K562 (cell line): ENCODE data around the gene MED15. TPM values are rescaled to one million over a fixed set of nuclear protein-coding genes. Genes with fewer than 3 reads are reported as not detected.

Experiments used
- ADNP ChIP-seq: fragments of 200-800 bp; sonication (Bioruptor generic); IDR thresholded peaks from 2 replicates; pipeline ENCODE4 v1.6.1; 2016; ENCODE audit warnings: missing genetic modification characterization, missing compliant biosample characterization
- BCOR ChIP-seq: fragments of 450-650 bp; IDR thresholded peaks from 2 replicates; pipeline ENCODE4 v1.6.1; 2016
- C11orf30 ChIP-seq: fragments of 450-650 bp; IDR thresholded peaks from 2 replicates; pipeline ENCODE4 v1.6.1; 2016; ENCODE audit warnings: low read depth, mild to moderate bottlenecking
- MED1 ChIP-seq: sonication (generic); formaldehyde crosslinking; IDR thresholded peaks from 2 replicates; pipeline ENCODE4 v1.8.1; 2023; ENCODE audit warnings: missing genetic modification reagents, borderline replicate concordance
- NR2C1 ChIP-seq, 2 experiments: fragments of 450-650 bp; IDR thresholded peaks; 2 replicates each; pipeline ENCODE4 v1.6.1; 2017; ENCODE audit warnings: mild to moderate bottlenecking in 2 of 2, antibody characterized with exemption in 1 of 2, inconsistent platforms in 1 of 2, missing compliant biosample characterization in 1 of 2, missing genetic modification characterization in 1 of 2
- SAFB ChIP-seq: fragments of 200-400 bp; formaldehyde crosslinking; IDR thresholded peaks from 2 replicates; pipeline ENCODE4 v1.6.1; 2017; ENCODE audit warnings: low read depth, low read length, borderline replicate concordance
- SNIP1 ChIP-seq: fragments of 450-650 bp; IDR thresholded peaks from 2 replicates; pipeline ENCODE4 v1.7.1; 2017; ENCODE audit warnings: low read depth, mild to moderate bottlenecking
- TCF3 ChIP-seq: sonication (generic); formaldehyde crosslinking; IDR thresholded peaks from 2 replicates; pipeline ENCODE4 v1.4.0; 2020; ENCODE audit warnings: mild to moderate bottlenecking, missing genetic modification reagents
- YY1 ChIP-seq, 3 experiments: IDR thresholded peaks; 2 replicates each; pipeline ENCODE4 v1.6.1; 2011; ENCODE audit warnings: low read length in 2 of 3, mild to moderate bottlenecking in 2 of 3, moderate library complexity in 2 of 3, borderline replicate concordance in 1 of 3, control low read depth in 1 of 3, low read depth in 1 of 3; ENCODE audit not compliant: insufficient read depth in 3 of 3, insufficient replicate concordance in 2 of 3, control insufficient read depth in 1 of 3, insufficient read length in 1 of 3; ENCODE audit errors: extremely low read depth in 1 of 3
- ZNF232 ChIP-seq: sonication (generic); formaldehyde crosslinking; IDR thresholded peaks from 2 replicates; pipeline ENCODE4 v1.8.0; 2022; ENCODE audit warnings: mild to moderate bottlenecking, missing genetic modification reagents
- ZNF644 ChIP-seq: fragments of 200-800 bp; sonication (Bioruptor generic); IDR thresholded peaks from 2 replicates; pipeline ENCODE4 v1.6.1; 2016; ENCODE audit warnings: low read depth, missing genetic modification characterization, missing compliant biosample characterization
- polyA plus RNA-seq, 8 experiments: library from polyadenylated mRNA; depleted of rRNA in 4 of 8; stranded (reverse) in 5 of 8; unstranded in 3 of 8; fragments of >200 nt; fragmentation: Nextera tagmentation in 2 of 8; fragmentation: Illumina TruSeq in 1 of 8; extraction: Ambion mirVana in 2 of 8; extraction: Trizol in 1 of 8; gene quantifications; 2 replicates each; pipeline versions ENCODE4 v1.2.1 to v1.2.3, GENCODE V29; 2011 to 2014; ENCODE audit warnings: inconsistent platforms in 1 of 8, missing spikeins in 1 of 8
- total RNA-seq, 7 experiments: library from RNA; depleted of rRNA in 6 of 7; stranded (reverse); fragments of >200 nt in 6 of 7; fragmentation: Illumina TruSeq in 2 of 7; extraction: Trizol in 2 of 7; gene quantifications; 2 replicates each; pipeline versions ENCODE4 v1.2.1 to v1.2.3, GENCODE V29; 2011 to 2021; ENCODE audit warnings: low replicate concordance in 1 of 7
- TF ChIP-seq, protein P1 (sequence below): fragments of 250-450 bp; sonication (Bioruptor Pico); IDR thresholded peaks from 2 replicates; pipeline ENCODE4 v1.9.0; 2021; ENCODE audit warnings: mild to moderate bottlenecking, inconsistent platforms
- TF ChIP-seq, protein P2 (sequence below): sonication (generic); IDR thresholded peaks from 2 replicates; pipeline ENCODE4 v1.6.1; 2016
- TF ChIP-seq, protein P3 (sequence below): fragments of 150-350 bp; IDR thresholded peaks from 2 replicates; pipeline ENCODE4 v1.6.1; 2014; ENCODE audit warnings: low read depth, mild to moderate bottlenecking, low read length, borderline replicate concordance
- TF ChIP-seq, protein P4 (sequence below), 3 experiments: fragments of 200-800 bp in 1 of 3; fragments of 250-450 bp in 1 of 3; fragments of 450-650 bp in 1 of 3; sonication (Bioruptor Pico) in 1 of 3; sonication (Bioruptor generic) in 1 of 3; formaldehyde crosslinking in 1 of 3; IDR thresholded peaks; 2 replicates each; pipeline versions ENCODE4 v1.6.1 to v1.8.0; 2016 to 2022; ENCODE audit warnings: mild to moderate bottlenecking in 2 of 3, missing genetic modification characterization in 2 of 3, missing compliant biosample characterization in 1 of 3, moderate library complexity in 1 of 3

Gene MED15
- total and polyA plus RNA-seq, 9 of the 15 experiments (the other 6 are each of a cell fraction or from before 2014, with no cell fraction given), result 4.0 to 271 (median 60.1) TPM

DNA sequence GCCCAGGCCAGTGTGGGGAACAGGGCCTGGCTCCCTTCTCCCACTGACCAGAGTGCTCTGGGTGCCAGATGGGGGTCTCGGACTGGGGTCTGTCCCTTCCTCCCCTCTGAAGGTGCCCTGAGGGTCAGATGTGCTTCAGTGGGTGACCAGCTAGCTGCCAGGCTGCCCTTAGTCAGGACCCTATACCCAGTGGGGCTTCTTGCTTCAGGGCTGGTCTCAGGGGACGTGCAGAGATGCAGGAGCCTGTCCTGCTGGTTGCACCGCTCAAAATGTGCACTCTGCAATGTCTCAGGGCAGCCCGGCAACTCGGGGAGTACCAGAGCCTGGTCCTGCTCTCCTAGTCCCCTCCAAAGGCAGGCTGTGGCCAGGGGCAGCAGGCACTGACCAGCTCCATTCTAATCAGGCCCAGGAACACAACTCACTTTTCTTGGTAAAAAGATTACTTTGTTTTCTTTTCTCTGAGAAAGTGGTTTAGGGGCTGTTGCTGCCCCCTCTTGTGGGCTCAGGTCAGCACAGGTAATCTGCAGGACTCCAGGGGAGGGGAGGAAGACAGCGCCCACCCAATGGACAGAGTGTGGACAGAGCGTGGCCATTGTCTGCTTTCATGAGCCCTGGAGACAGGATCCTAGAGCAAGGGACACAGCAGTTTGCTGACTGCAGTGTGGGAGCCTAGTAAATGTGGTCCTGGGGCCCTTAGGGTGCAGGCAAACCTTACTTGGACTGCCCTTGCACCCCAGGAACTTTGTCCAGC, 80.9 kb downstream of the MED15 start (continued):
- TF ChIP-seq, protein P1, sequence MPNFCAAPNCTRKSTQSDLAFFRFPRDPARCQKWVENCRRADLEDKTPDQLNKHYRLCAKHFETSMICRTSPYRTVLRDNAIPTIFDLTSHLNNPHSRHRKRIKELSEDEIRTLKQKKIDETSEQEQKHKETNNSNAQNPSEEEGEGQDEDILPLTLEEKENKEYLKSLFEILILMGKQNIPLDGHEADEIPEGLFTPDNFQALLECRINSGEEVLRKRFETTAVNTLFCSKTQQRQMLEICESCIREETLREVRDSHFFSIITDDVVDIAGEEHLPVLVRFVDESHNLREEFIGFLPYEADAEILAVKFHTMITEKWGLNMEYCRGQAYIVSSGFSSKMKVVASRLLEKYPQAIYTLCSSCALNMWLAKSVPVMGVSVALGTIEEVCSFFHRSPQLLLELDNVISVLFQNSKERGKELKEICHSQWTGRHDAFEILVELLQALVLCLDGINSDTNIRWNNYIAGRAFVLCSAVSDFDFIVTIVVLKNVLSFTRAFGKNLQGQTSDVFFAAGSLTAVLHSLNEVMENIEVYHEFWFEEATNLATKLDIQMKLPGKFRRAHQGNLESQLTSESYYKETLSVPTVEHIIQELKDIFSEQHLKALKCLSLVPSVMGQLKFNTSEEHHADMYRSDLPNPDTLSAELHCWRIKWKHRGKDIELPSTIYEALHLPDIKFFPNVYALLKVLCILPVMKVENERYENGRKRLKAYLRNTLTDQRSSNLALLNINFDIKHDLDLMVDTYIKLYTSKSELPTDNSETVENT, result no peak
- TF ChIP-seq C11orf30 (no peak), TCF3 (CRISPR knock-in tag) (0 out of 2 replicates have a peak, but pooled peaks have one; percentile 10), YY1 (IDR thresholded peaks at IDR 0.05; ENCODE audit: borderline replicate concordance in 1 of 3, control insufficient read depth in 1 of 3, extremely low read depth in 1 of 3, insufficient read depth in 3 of 3, insufficient read length in 1 of 3, insufficient replicate concordance in 2 of 3, low read depth in 1 of 3, low read length in 2 of 3) (no peak), ADNP (tag) (no peak), ZNF644 (tag) (no peak), BCOR (no peak), ZNF232 (CRISPR knock-in tag) (no peak), SNIP1 (no peak), SAFB (no peak), NR2C1 (IDR thresholded peaks at IDR 0.05) (no peak), NR2C1 (tag; IDR thresholded peaks at IDR 0.05) (no peak), MED1 (no peak)
- TF ChIP-seq, protein P2, sequence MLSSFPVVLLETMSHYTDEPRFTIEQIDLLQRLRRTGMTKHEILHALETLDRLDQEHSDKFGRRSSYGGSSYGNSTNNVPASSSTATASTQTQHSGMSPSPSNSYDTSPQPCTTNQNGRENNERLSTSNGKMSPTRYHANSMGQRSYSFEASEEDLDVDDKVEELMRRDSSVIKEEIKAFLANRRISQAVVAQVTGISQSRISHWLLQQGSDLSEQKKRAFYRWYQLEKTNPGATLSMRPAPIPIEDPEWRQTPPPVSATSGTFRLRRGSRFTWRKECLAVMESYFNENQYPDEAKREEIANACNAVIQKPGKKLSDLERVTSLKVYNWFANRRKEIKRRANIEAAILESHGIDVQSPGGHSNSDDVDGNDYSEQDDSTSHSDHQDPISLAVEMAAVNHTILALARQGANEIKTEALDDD, result no peak
- TF ChIP-seq, protein P3, sequence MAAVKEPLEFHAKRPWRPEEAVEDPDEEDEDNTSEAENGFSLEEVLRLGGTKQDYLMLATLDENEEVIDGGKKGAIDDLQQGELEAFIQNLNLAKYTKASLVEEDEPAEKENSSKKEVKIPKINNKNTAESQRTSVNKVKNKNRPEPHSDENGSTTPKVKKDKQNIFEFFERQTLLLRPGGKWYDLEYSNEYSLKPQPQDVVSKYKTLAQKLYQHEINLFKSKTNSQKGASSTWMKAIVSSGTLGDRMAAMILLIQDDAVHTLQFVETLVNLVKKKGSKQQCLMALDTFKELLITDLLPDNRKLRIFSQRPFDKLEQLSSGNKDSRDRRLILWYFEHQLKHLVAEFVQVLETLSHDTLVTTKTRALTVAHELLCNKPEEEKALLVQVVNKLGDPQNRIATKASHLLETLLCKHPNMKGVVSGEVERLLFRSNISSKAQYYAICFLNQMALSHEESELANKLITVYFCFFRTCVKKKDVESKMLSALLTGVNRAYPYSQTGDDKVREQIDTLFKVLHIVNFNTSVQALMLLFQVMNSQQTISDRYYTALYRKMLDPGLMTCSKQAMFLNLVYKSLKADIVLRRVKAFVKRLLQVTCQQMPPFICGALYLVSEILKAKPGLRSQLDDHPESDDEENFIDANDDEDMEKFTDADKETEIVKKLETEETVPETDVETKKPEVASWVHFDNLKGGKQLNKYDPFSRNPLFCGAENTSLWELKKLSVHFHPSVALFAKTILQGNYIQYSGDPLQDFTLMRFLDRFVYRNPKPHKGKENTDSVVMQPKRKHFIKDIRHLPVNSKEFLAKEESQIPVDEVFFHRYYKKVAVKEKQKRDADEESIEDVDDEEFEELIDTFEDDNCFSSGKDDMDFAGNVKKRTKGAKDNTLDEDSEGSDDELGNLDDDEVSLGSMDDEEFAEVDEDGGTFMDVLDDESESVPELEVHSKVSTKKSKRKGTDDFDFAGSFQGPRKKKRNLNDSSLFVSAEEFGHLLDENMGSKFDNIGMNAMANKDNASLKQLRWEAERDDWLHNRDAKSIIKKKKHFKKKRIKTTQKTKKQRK, result no peak
- TF ChIP-seq, protein P4, sequence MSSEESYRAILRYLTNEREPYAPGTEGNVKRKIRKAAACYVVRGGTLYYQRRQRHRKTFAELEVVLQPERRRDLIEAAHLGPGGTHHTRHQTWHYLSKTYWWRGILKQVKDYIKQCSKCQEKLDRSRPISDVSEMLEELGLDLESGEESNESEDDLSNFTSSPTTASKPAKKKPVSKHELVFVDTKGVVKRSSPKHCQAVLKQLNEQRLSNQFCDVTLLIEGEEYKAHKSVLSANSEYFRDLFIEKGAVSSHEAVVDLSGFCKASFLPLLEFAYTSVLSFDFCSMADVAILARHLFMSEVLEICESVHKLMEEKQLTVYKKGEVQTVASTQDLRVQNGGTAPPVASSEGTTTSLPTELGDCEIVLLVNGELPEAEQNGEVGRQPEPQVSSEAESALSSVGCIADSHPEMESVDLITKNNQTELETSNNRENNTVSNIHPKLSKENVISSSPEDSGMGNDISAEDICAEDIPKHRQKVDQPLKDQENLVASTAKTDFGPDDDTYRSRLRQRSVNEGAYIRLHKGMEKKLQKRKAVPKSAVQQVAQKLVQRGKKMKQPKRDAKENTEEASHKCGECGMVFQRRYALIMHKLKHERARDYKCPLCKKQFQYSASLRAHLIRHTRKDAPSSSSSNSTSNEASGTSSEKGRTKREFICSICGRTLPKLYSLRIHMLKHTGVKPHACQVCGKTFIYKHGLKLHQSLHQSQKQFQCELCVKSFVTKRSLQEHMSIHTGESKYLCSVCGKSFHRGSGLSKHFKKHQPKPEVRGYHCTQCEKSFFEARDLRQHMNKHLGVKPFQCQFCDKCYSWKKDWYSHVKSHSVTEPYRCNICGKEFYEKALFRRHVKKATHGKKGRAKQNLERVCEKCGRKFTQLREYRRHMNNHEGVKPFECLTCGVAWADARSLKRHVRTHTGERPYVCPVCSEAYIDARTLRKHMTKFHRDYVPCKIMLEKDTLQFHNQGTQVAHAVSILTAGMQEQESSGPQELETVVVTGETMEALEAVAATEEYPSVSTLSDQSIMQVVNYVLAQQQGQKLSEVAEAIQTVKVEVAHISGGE (CRISPR knock-in tag; IDR thresholded peaks at IDR 0.05), result 0 out of 6 replicates have a peak, but pooled peaks of 1 of the 3 experiments have one; percentile 25
